GM12874 (cell line): ENCODE measurements around the gene EVC2.

ENCODE experiments used
- CTCF ChIP-seq: IDR thresholded peaks from 2 replicates; pipeline ENCODE4 v1.5.1; 2011; ENCODE audit warnings: low read depth, mild to moderate bottlenecking, control low read depth, low read length, moderate library complexity; ENCODE audit not compliant: insufficient read depth

Gene EVC2

GRCh38 chr4:5708449-5709206, at the start of gene EVC2:
EVC2 (minus strand) TSS chr4:5708559; CDS start chr4:5708513, 46 bp downstream.
- TF ChIP-seq CTCF = no peak

DNA sequence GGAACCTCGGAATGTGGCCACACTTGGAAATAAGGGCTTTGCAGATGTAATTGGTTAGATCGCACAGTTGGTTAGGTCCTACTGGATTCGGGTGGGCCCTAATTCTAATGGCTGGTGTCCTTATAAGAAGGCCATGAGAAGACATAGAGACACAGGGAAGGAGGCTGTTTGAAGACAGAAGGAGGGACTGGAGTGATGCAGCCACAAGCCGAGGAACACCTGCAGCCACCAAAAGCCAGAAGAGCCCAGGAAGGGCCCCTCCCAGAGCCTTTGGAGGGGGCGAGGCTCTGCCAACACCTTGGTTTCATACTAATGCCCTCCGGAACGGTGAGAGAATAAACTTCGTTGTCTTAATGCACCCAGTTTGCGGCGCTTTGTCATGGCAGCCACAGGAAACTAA, 49.6 kb upstream of the EVC2 start:
- no peak for TF ChIP-seq CTCF

DNA sequence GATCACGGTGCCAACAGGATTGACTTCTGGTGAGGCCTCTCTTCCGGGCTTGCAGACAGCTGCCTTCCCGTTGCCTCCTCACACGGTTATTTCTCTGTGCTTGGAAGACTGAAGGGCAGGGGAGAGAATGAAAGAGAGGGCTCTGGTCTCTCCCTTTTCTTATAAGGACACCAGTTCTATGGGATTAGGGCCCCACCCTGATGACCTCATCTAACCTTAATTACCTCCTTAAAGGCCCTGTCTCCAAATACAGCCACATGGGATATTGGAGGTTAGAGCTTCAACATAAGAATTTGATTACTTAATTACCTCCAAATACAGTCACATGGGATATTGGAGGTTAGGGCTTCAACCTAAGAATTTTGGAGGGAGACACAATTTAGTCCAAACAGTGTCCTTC, 49.2 kb upstream of the EVC2 start:
- TF ChIP-seq CTCF = no peak

GRCh38 chr4:5757091-5757490, 48.7 kb upstream of the EVC2 start:
- TF ChIP-seq CTCF = no peak

DNA sequence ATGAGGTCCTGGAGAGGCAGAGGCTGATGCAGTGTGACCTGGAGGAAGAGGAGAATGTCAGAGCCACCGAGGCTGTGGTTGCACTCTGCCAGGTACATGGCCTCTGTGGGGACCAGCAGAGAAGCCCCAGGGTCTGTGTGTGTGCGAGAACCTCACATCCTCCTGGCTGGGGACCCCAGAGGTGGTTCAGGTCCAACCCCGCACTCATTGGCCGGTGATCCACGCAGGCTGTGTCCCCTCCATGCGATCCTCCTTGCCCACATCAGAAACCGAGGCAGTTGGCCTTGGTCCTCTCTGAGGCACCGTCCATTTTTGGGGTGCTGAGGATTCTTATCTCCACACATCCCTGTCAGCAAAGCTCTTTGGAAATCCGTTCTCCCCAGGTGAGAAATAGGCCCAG, 47.9 kb upstream of the EVC2 start:
- TF ChIP-seq CTCF = no peak

DNA sequence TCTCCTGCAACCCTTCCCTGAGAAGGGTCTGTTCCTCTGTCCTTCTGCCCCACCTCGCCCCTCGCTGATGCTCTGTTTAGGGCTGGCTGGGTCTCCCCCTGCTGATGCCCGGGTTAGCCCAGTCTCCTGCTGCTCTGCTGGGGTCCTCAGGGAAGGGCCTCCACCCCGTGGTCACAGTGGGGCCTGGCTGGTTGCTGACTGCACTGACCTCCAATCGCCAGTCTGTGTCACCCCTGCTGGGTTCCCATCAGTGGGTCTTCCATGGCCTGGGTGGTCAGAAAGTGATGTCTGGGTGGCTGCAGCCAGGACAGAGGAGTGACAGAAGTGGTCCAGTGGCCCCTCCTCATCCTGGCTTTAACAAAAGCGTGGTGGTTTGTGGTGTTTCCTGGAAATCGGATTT, 47.3 kb upstream of the EVC2 start:
- TF ChIP-seq CTCF = no peak

GRCh38 chr4:5755161-5755560, 46.8 kb upstream of the EVC2 start:
- TF ChIP-seq CTCF = no peak
